ENCODE results near the gene CBX4. TPM values are rescaled to one million over a fixed set of nuclear protein-coding genes. Genes with fewer than 3 reads are reported as not detected.

The CBX4 gene
- total and polyA plus RNA-seq, 2 of the 4 experiments (the other 2 are of a cell fraction) = 3.2 to 9.4 TPM

- Histone ChIP-seq H2AK5ac (ENCODE audit: low read depth, low read length) (no peak overlapping the region), H3K4me3 (ENCODE audit: insufficient read depth, low read depth, low read length) (peak overlapping the region; percentile 52; the same call in 1 of the 2 replicates), H3K4ac (ENCODE audit: low read depth, low read length) (peak overlapping the region; percentile 88), H3K14ac (replicated peaks; ENCODE audit: low read depth, low read length) (peak overlapping the region; percentile 67), H3K27ac (ENCODE audit: insufficient read depth, low read length) (peak overlapping the region; percentile 55; the same call in 1 of the 2 replicates), H2BK5ac (ENCODE audit: low read depth, low read length, poor library complexity, severe bottlenecking) (peak overlapping the region; percentile 61), H3K4me2 (ENCODE audit: low read depth, low read length) (peak overlapping the region; percentile 100), H2AK9ac (replicated peaks; ENCODE audit: low read depth, low read length, poor library complexity) (no peak overlapping the region), H3K36me3 (ENCODE audit: control insufficient read depth, insufficient read depth, low read length) (no peaks in the 10 kb centered on the region), H3K4me1 (ENCODE audit: control insufficient read depth, insufficient read depth, low read length) (peaks cover 6% of the 10 kb centered on the region), H3K9me3 (ENCODE audit: control insufficient read depth, insufficient read depth, low read length) (no peaks in the 10 kb centered on the region), H4K8ac (ENCODE audit: low read depth in 2 of 2, low read length in 2 of 2) (peak overlapping the region; percentile 51 to 88), H2BK15ac (ENCODE audit: low read depth, low read length) (0 out of 3 replicates have a peak overlapping the region, but pooled peaks have one; percentile 50), H3K9me1 (ENCODE audit: insufficient read depth, low read length) (peaks cover 6% of the 10 kb centered on the region; the same call in 1 of the 2 replicates), H3K23ac (ENCODE audit: low read depth, low read length) (peak overlapping the region; percentile 64; the same call in 1 of the 2 replicates), H4K91ac (ENCODE audit: insufficient read depth, low read depth, low read length) (no peak overlapping the region), H2BK20ac (ENCODE audit: low read depth, low read length) (peak overlapping the region; percentile 43; the same call in 1 of the 2 replicates), H3K18ac (ENCODE audit: low read depth, low read length) (peak overlapping the region; percentile 93), H4K5ac (ENCODE audit: low read depth, low read length) (peak overlapping the region; percentile 99), H2BK120ac (ENCODE audit: low read depth, low read length) (peak overlapping the region; percentile 95), H3K56ac (ENCODE audit: extremely low read depth, insufficient read depth, low read length) (no peak overlapping the region), H3K27me3 (ENCODE audit: control insufficient read depth, insufficient read depth, low read length) (peaks cover 9% of the 10 kb centered on the region; the same call in 1 of the 2 replicates), H3K9ac (ENCODE audit: low read depth, low read length) (peak overlapping the region; percentile 73), H3K79me1 (ENCODE audit: low read depth in 1 of 2, low read length in 2 of 2) (no peaks in the 10 kb centered on the region), H4K20me1 (ENCODE audit: insufficient read depth, low read length) (no peaks in the 10 kb centered on the region), H2AFZ (replicated peaks; ENCODE audit: low read length, poor library complexity) (peak overlapping the region; percentile 77)
- in situ Hi-C loops (cut with MboI; ENCODE audit: low sequenced_read_pairs) = no loop called here
- ATAC-seq (ENCODE audit: low read depth) (peak; percentile 13; the same call in 1 of the 2 replicates), DNase-seq (peak; percentile 52)
- CTCF ChIA-PET = no interaction called here
- WGBS, 2 experiments (ENCODE audit: extremely low coverage in 2 of 2, insufficient read length in 1 of 2) = 50% methylated on average over 2 of the region's 5 CpGs; no CpG with 5 or more reads in 1 of the 2 experiments
- TF ChIP-seq RAD21 (IDR thresholded peaks at IDR 0.05; ENCODE audit: low read length) (no peak), CTCF (conservative IDR thresholded peaks at IDR 0.05; ENCODE audit: low read depth, low read length) (no peak), MXI1 (IDR thresholded peaks at IDR 0.05; ENCODE audit: borderline replicate concordance, low read depth, low read length) (no peak), SMC3 (IDR thresholded peaks at IDR 0.05; ENCODE audit: low read depth, low read length) (no peak), RFX5 (IDR thresholded peaks at IDR 0.05; ENCODE audit: low read depth, low read length) (no peak), CHD1 (IDR thresholded peaks at IDR 0.05; ENCODE audit: low read depth, low read length) (no peak), POLR2A (IDR thresholded peaks at IDR 0.05; ENCODE audit: low read depth, low read length) (no peak), NFE2L2 (IDR thresholded peaks at IDR 0.05; ENCODE audit: low read depth, low read length) (no peak), USF2 (IDR thresholded peaks at IDR 0.05; ENCODE audit: low read depth, low read length) (no peak), ELK1 (IDR thresholded peaks at IDR 0.05; ENCODE audit: borderline replicate concordance, low read depth, low read length) (no peak)
- dilution Hi-C loops (cut with HindIII; ENCODE audit: low sequenced_read_pairs, unreplicated experiment) = no loop called here
- no TSS peak for BruUV-seq (replicated peaks)
- intact Hi-C loops (cut with micrococcal nuclease) = loop anchor here (10.0 kb wide), 1 partner anchor 52 kb away; no protein-coding TSS in a partner anchor
- POLR2A ChIA-PET (ENCODE audit: unreplicated experiment) = no interaction called here
Measured at GRCh38 chr17:79852748-79853147, 13.5 kb upstream of the CBX4 start.

Measured in IMR-90 (cell line).